GM12875 (cell line): ENCODE data around the gene BBS4.
A peak's percentile ranks its signal among the peaks of the same experiment; 100 is the strongest.
"Not testable (repeated sequence)": the region's sequence is repeated elsewhere in the genome, so short reads cannot be mapped to it uniquely, and the experiment has no call there.

Source experiments
- H3K4me3 ChIP-seq: one replicate; pipeline ENCODE4 v1.5.1; 2011; ENCODE audit warnings: low read depth, low read length, control low read depth
- CTCF ChIP-seq: IDR thresholded peaks from 2 replicates; pipeline ENCODE4 v1.5.1; 2011; ENCODE audit warnings: low read depth, mild to moderate bottlenecking, control low read depth, inconsistent platforms, low read length, moderate library complexity, borderline replicate concordance; ENCODE audit not compliant: insufficient read depth

The BBS4 gene

GRCh38 chr15:72685925-72686794 lies at the start of gene BBS4, which contains the start of gene HIGD2B:
Gene BBS4 (plus strand): TSS chr15:72686207. CDS start chr15:72686228, 21 bp downstream.
Gene HIGD2B (minus strand): TSS chr15:72686182. CDS start chr15:72676374, 9,808 bp downstream.
- TF ChIP-seq CTCF = no peak
- H3K4me3 ChIP-seq = peak within 1 kb of the TSS; percentile 87

GRCh38 chr15:72636519-72637282 lies 49.3 kb upstream of the BBS4 start:
- H3K4me3 ChIP-seq = not testable (repeated sequence)

- H3K4me3 ChIP-seq = not testable (repeated sequence)
These were observed 46.1 kb upstream of the BBS4 start for GRCh38 chr15:72639759-72640483.

GRCh38 chr15:72642271-72642670 lies 43.7 kb upstream of the BBS4 start:
- H3K4me3 ChIP-seq = not testable (repeated sequence)

- H3K4me3 ChIP-seq = not testable (repeated sequence)
These were observed 37.3 kb upstream of the BBS4 start for GRCh38 chr15:72648631-72649253.

- H3K4me3 ChIP-seq = not testable (repeated sequence)
These were observed 31.6 kb upstream of the BBS4 start, which contains the start of gene GOLGA6B for GRCh38 chr15:72654397-72654796. Gene GOLGA6B (plus strand): TSS chr15:72654697. CDS start chr15:72654738, 41 bp downstream.

- H3K4me3 ChIP-seq = not testable (repeated sequence)
These were observed 30.0 kb upstream of the BBS4 start for GRCh38 chr15:72656014-72656413.

GRCh38 chr15:72661081-72661480 lies 24.9 kb upstream of the BBS4 start:
- H3K4me3 ChIP-seq = not testable (repeated sequence)

- H3K4me3 ChIP-seq = not testable (repeated sequence)
These were observed 22.1 kb upstream of the BBS4 start for GRCh38 chr15:72663931-72664330.

GRCh38 chr15:72665706-72666105 lies 20.3 kb upstream of the BBS4 start:
- H3K4me3 ChIP-seq = not testable (repeated sequence)

- H3K4me3 ChIP-seq = not testable (repeated sequence)
These were observed 16.2 kb upstream of the BBS4 start for GRCh38 chr15:72669803-72670202.

GRCh38 chr15:72670656-72671352 lies 15.2 kb upstream of the BBS4 start:
- not testable (repeated sequence) for H3K4me3 ChIP-seq
- peak; percentile 79 for TF ChIP-seq CTCF
